IPS-11a (cell line): Measurements from ENCODE around the gene STARD7.

Experiments used
- H3K4me3 ChIP-seq: one replicate; pipeline ENCODE4 v1.5.1; 2013; ENCODE audit warnings: low read depth, low read length, control low read depth

Gene STARD7

DNA sequence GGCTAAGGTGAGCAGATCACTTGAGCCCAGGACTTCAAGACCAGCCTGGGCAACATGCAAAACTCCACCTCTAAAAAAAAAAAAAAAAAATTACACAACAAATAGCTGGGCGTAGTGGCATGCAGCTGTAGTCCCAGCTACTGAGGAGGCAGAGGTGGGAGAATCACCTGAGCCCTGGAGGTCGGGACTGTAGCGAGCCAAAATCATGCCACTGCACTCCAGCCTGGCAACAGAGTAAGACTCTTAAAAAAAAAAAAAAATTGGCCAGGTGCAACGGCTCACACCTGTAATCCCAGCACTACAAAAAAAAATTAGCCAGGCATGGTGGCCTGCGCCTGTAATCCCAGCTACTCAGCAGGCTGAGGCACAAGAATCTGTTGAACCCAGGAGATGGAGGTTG lies 7.3 kb downstream of the STARD7 start:
- H3K4me3 ChIP-seq: no peak overlapping the region

DNA sequence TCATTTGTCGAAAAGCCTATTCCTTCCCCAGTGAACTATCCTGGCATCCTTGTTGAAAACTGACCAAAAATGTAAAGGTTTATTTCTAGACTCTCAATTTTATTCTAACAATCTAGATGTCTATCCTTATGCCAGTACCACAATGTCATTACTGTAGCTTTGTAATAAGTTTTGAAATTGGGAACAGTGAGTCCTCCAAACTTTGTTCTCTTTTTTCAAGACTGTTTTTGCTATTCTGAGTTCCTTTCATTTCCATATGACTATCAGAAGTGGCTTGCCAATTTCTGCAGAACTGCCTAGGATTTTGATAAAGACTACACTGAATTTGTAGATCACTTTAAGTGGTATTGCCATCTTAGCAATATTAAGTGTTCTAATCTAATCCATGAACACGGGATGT lies 9.7 kb downstream of the STARD7 start:
- no peak overlapping the region for H3K4me3 ChIP-seq

DNA sequence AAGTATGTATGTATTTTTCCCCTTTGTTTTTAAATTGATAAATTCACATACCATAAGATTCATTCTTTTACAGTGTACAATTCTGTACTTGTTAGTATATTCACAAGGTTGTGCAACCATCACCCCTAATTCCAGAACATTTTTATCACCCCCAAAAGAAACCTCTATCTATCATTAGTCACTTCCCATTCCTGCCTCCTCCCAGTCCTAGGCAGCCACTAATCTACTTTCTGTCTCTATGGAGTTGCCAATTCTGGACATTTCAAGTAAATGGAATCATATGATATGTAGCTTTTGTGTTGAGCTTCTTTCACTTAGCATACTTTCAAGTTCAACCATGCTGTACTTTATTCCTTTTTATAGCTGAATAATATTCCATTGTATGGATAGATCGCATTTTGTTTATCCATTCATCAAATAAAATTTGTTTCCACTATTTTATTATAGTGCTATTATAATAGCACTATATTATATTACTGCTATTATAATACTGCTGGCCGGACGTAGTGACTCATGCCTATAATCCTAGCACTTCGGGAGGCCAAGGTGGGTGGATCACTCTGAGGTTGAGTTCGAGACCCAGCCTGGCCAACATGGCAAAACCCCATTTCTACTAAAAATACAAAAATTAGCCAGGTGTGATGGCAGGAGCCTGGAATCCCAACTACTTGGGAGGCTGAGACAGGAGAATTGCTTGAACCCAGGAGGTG lies 10.9 kb downstream of the STARD7 start:
- no peak overlapping the region for H3K4me3 ChIP-seq

DNA sequence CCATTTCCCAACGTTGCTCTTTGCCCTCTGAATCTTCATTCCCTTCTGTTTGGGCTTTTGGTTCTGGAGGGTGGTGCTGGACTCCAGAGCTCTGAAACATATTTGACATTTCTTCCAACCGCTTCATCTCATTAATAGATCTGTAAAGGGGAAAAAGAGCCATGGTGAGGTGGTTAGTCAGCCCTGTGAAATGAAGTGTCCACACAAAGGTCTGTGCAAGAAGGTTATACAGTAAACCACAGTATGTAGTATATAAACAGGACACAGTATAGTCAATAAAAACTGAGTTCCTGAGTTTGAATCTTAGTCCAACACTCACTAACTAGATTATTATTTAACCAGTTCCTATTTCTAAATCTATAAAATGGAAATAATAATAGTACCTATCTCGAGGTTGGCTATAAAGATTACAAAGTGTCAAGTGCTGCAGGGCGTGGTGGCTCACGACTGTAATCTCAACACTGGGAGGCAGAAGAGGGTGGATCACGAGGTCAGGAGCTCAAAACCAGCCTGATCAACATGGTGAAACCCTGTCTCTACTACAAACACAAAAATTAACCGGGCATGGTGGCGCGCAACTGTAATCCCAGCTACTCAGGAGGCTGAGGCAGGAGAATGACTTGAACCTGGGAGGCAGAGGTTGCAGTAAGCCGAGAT lies 13.1 kb downstream of the STARD7 start:
- no peak overlapping the region for H3K4me3 ChIP-seq

DNA sequence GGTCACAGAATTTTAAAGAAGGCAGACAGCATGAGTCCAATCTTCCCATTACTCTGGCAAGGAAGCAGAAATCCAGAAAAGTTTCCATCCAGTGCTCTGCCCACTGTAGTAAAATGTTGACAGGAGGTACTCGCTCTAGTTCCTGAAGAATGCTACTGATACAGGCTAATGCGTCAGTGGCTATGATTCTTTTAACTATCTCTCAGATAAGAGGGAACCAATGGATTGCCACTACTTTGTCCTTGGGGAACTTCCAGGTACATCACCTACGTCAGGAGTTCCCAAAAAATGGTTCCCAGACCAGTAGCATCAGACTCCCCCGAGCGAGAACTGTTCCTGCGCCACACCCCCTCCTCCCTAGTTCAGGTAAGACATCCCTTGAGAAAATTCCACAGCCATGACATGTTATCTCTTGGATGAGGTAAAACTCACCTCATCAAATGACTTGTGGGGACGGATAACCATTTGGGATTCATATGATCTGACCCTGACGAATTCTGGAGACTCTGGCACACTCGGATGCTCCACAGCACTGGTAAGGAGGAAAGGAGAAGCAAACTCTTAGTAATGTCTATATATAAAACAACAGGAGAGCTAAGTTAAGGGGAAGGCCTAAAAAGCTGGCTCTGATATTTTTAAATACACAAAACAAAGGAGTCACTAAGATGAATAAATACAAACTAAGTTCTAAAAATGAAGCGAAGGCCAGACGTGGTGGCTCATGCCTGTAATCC lies 16.5 kb downstream of the STARD7 start:
- H3K4me3 ChIP-seq: no peak overlapping the region

DNA sequence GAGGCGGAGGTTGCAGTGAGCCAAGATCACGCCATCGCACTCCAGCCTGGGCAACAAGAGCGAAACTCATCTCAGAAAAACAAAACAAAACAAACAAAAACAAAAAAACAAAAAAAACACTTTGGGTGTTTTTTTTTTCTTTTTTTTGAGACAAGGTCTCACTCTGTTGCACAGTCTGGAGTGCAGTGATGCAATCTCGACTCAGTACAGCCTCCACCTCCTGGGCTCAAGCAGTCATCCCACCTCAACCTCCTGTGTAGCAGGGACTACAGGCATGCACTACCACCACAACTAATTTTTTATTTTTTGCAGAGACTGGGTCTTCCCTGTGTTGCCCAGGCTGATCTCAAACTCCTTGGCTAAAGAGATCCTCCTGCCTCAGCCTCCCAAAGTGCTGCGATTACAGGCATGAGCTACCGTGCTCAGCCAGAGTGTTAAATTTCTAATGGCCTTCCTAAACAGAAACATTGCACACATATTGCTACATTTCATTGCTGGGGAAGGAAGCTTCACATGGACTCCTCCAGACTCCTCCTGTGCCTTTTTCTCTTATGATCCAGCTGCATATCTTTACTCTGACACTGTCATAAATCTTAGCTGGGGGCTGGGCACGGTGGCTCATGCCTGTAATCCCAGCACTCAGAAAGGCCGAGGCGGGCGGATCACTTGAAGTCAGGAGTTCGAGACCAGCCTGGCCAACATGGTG lies 19.7 kb downstream of the STARD7 start:
- H3K4me3 ChIP-seq: no peak overlapping the region

DNA sequence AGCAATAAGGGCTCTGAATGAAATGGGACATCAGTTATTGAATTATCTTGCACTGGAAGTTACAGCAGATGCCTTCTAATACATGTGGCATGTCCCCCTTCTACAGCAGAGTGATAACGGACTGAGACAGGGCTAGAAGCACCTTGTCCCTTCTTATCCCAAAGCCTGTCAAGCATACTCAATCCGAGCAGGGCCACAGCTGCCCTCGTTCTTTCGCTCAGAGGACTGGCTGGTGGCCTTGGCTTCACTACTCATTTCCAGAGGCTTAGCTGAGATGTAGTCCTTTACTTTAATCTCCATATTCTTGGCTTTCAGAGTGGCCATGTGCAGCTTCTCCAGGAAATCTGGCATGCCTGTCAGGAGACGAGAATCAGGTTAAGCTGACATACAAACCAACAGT lies 22.1 kb downstream of the STARD7 start:
- no peak overlapping the region for H3K4me3 ChIP-seq

DNA sequence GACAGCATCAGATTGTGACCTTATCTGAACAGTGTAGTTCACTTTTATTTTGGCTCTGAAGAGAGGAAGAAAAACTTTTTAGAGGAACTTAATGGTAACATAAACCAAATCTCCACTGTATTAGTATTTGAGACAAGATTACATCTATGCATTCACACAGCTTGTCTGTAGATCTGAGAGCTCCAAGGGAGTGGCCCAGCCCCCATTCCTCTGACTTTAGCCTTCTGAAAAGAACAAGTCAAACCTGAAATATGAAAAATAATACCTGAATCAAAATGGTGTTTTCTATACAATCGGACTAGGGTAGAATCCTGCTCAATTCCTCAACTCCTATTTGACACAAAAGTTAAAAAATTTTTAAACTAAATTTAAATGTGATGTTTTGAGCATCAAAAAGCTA lies 23.1 kb downstream of the STARD7 start:
- H3K4me3 ChIP-seq: no peak overlapping the region

DNA sequence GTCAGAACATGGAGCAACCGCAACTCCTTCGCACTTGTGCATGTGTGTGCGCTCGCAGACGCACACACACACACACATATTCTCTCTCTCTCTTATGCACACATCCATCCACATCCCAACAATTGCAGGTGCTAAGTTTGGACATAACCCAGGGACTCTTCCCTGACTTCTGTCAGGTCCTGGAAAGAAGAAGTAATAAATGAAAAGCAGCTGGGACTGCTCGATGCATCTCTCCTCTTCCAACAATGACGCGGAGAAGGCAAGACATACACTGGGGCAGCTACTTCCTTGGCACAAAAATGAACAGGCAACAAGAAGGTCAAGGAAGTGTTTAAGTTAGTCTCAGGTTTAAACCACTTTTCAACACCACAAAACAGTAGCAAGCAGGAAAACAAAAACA lies 23.6 kb downstream of the STARD7 start:
- H3K4me3 ChIP-seq: no peak overlapping the region

DNA sequence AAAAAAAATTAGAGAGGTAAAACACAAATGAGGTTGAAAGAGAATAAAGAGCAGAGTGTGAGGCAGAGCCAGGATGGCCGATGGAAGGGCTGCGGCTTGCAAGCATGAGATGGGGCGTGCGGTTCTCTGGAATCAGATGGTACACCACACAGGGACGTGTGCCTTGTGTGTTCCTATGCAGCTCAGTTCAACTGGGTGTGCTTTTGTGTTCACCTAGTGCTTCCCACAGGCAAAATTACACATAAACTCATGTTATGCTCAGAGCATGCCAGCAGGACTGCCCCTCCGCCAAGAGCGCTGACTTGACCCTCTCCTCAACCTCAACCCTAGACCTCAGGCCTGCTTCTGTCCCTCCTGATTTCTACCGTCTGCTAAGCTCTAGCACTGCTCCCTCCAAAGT lies 24.4 kb downstream of the STARD7 start:
- no peak overlapping the region for H3K4me3 ChIP-seq

DNA sequence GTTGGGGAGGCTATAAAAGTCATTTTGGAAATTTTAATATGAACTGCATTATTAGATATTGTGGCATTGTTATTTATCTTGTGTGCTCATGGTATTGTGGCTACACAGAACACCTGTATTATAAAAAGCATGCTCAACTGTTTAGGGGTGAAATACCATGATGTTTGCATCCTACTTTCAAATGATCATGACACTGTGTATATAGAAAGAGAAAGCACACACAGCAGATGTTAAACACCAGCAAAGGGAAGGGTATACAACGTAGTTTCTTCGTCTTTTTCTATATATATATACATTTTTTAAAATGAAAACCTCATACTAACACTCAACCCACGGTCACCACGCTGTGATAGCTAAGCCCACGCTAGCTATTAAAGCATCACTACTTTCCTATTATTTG lies 27.1 kb downstream of the STARD7 start:
- no peak overlapping the region for H3K4me3 ChIP-seq

DNA sequence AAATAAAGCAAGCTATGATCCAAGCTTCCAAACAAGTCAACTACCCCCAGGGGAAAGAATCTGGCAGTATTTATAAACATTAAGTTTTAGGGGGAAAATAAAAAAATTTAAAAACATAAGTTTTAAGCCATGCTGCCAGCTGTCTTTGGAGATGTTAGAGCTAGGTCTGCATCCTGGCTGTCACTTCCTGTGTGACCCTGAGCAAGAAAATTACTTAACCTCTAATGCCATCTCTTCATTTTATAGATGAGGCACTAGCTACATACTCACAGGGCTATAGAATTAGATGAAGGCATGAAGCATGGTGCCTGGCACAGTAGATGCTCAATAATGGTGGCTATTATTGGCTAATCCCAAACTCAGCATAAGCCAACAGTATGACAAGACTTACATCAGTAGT lies 28.1 kb downstream of the STARD7 start:
- H3K4me3 ChIP-seq: no peak overlapping the region

DNA sequence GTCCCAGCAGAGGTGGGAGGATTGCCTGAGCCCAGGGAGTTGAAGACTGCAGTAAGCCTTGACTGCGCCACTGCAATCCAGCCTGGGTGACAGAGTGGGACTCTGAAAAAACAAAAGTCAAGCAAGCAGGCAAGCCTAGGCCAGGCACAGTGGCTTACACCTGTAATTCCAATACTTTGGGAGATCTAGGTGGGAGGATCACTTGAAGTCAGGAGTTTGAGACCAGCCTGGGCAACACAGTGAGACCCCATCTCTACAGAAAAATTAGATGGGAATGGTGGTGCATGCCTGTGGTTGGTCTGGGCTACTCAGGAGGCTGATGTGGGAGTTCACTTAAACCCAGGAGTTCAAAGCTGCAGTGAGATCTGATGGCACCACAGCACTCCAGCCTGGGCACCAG lies 28.6 kb downstream of the STARD7 start:
- no peak overlapping the region for H3K4me3 ChIP-seq

DNA sequence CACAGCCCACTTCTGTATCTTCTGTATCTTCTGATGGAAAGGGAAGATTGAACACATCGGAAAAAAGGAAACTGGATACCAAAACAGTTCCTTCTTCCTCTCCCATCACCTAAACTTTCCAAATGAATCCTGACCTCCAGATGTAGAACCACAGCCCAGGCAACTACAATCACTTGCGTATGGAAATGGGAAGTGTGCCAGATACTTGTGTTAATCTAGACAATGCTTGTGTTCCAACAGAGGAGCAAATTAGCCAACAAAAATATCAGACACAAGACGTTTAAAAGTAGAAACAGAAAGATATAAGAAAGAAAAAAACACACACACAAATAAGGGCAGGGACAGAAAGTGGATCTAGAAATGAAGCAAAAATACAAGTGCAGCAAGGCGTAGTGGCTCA lies 32.0 kb downstream of the STARD7 start:
- no peak overlapping the region for H3K4me3 ChIP-seq

DNA sequence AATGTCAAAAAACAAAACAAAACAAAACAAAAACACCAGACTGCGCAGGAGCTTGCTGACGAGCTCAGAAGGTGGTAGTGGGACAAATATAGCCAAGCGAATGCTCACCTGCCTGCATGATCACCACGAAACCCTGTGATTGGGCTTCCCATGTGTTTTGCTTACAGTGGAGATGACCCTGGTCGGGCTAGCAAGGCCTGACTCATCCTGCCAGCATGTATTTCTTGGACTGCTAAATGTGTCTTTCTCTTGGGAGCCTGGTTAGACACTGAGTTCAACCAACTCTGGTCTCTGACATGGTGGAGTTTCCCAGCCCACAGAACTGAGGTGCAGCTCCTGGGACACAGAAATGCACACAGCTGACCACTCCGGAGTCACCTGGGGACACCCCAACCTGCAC lies 32.7 kb downstream of the STARD7 start:
- H3K4me3 ChIP-seq: no peak overlapping the region

DNA sequence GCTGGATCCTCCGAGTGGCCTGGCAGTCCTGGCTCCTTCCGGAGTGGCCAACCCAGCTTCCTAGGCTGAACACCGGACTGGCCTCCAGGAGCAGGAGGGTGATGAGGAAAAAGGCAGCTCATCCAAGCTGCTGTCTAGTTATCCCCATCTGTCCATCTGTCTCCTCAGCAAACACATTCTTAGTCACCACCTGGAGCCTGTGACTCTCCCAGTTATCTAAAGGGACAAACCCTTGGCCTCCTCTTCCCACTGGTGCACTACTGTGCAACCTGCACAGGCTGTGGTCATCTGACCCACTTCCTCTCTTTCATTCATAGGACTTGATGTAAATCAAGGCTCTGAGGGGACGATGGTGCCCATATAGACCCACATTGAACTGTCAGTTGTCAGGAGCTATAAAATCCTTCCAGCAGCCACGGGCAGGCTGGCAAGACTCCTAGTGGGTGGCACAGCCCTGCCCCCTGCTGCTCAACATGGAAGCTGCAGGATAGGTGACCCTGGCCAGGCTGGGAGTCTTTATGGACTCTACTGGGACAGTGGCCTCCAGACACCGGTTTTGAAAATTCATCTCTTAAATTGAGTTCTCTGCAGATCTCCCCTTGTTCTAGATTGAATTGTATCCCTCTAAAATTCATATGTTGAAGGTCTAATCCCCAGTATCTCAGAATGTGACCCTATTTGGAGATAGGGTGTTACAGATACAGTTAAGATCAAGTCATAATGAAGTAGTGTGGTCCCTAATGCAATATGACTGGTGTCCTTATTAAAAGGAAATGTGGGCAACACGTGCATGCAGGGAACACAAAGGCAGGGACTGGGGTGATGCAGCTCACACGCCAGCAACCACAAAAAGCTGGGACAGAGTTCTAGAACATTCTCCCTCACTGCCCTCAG lies 34.1 kb downstream of the STARD7 start:
- H3K4me3 ChIP-seq: no peak overlapping the region

DNA sequence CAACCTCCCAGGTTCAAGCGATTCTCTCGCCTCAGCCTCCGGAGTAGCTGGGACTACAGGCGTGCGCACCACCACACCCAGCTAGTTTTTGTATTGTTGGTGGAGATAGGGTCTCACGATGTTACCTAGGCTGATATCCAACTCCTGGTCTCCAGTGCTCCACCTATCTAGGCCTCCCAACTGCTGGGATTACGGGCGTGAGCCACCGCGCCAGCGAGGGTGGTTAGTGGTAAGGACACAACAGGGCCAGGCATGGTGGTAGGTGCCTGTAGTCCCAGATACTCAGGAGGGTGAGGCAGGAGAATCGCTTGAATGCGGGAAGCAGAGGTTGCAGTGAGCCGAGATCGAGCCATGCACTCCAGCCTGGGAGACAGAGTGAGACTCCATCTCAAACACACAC lies 36.8 kb downstream of the STARD7 start:
- no peak overlapping the region for H3K4me3 ChIP-seq

DNA sequence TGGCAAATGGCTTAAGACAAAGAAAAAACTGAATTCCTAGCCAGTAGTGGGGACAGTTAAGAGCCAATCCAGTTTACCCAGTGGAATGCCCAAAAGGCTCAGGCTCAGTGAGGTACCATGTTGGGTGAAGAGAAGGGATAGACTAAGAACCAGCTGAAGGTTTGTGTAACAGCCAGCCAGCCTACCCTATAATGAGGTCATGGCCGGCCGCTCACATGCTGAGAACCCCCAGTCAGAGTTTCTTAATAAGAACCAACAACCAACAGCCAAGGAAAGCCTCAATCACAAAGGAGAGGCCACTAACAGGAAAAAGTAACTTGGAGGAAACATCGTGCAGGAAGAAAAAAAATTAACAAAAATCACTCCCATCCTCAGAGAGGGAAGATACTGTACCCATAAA lies 38.0 kb downstream of the STARD7 start:
- H3K4me3 ChIP-seq: no peak overlapping the region

DNA sequence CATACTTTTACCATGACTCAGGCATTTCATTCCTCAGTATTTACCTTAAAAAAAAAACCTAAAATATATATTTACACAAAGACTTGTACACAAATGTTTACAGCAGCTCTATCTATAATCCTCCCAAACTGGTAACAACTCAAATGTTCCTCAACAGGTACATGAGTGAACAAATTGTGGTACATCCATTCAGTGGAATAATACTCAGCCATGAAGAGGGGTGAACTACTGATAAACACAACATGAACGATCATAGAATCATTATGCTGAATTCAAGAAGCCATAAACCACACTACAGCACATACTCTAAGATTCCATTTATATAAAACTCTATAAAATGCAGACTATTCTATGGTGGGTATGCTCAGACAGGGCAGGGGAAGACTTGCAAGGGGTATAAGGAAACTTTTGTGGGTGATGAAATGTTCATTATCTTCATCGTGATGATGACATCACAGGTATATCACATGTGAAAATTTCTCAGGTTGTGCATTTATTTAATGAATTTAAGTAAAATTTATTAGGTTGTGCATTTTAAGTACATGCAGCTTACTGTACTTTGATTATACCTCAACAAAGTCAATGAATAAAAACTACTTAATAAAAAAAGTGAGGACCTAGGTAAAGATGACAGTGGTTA lies 38.6 kb downstream of the STARD7 start:
- H3K4me3 ChIP-seq: no peak overlapping the region

DNA sequence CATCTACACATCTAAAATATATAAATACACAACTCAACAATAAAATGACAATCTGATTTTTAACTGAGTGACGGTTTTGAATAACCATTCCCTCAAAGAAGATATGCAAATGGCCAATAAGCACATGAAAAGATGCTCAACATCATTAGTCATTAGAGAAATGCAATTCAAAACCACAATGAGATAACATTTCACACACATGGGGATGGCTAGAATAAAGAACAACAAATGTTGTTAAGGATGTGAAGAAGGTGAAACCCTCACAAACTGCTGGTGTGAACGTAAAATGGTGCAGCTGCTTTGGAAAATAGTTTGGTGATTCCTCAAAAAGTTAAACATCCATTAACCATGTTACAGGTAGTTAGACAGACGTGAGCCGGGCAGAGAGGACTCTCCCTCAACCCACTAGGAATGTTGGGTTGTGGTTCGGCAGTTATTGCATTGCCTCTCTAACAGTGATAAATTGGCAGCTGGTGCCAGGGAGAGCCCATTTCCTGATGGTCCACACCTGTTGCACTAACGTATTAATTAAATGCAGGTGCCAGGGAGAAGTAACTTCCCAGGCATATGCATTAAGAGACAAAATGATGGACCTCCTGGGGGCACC lies 41.1 kb downstream of the STARD7 start:
- H3K4me3 ChIP-seq: no peak overlapping the region
